Neural cell (in vitro differentiated cells): Measurements from ENCODE around the gene G2E3. TPM values are rescaled to one million over a fixed set of nuclear protein-coding genes. Genes with fewer than 3 reads are reported as not detected.

Source experiments
- H2AFZ ChIP-seq: fragments of 200-600, 300-800 bp; sonication (generic), shearing (Covaris generic); 2 replicates; pipeline ENCODE4 v1.6.0; 2014; ENCODE audit warnings: low read depth, mild to moderate bottlenecking, antibody characterized with exemption, low read length, moderate library complexity
- H3F3A ChIP-seq: fragments of 200-600 bp; shearing (Covaris generic); 2 replicates; pipeline ENCODE4 v1.6.1; 2016; ENCODE audit warnings: mild to moderate bottlenecking, moderate library complexity, mixed read lengths, antibody characterized with exemption, low read length; ENCODE audit not compliant: insufficient read depth, poor library complexity, severe bottlenecking
- H3K27ac ChIP-seq: fragments of 200-600, 300-800 bp; sonication (generic), shearing (Covaris generic); 2 replicates; pipeline ENCODE4 v1.5.1; 2014; ENCODE audit warnings: mild to moderate bottlenecking, low read length, moderate library complexity
- H3K27me3 ChIP-seq: fragments of 300-800, 200-600 bp; sonication (generic), shearing (Covaris generic); 2 replicates; pipeline ENCODE4 v1.6.0; 2014; ENCODE audit warnings: mild to moderate bottlenecking, low read depth, low read length, moderate library complexity; ENCODE audit not compliant: insufficient read depth
- H3K36me3 ChIP-seq: fragments of 300-800, 200-600 bp; sonication (generic), shearing (Covaris generic); 2 replicates; pipeline ENCODE4 v1.5.1; 2014; ENCODE audit warnings: mild to moderate bottlenecking, antibody characterized with exemption, low read length, moderate library complexity; ENCODE audit not compliant: insufficient read depth
- H3K4me2 ChIP-seq: fragments of 300-800, 200-600 bp; sonication (generic), shearing (Covaris generic); 2 replicates; pipeline ENCODE4 v1.6.0; 2014; ENCODE audit warnings: mild to moderate bottlenecking, low read length
- H3K4me3 ChIP-seq: fragments of 300-800, 200-600 bp; sonication (generic), shearing (Covaris generic); 2 replicates; pipeline ENCODE4 v1.5.1; 2014; ENCODE audit warnings: mild to moderate bottlenecking, low read length, moderate library complexity
- H3K79me2 ChIP-seq: fragments of 200-600 bp; shearing (Covaris generic); replicated peaks from 2 replicates; pipeline ENCODE4 v1.6.0; 2014; ENCODE audit warnings: mild to moderate bottlenecking, low read length, moderate library complexity; ENCODE audit not compliant: insufficient read depth
- H3K9ac ChIP-seq: fragments of 300-800, 200-600 bp; sonication (generic), shearing (Covaris generic); 2 replicates; pipeline ENCODE4 v1.6.1; 2016; ENCODE audit warnings: mild to moderate bottlenecking, low read length, mixed read lengths
- H3K9me2 ChIP-seq: fragments of 200-600 bp; shearing (Covaris generic); 2 replicates; pipeline ENCODE4 v1.6.1; 2016; ENCODE audit warnings: mild to moderate bottlenecking, low read length, mixed read lengths; ENCODE audit not compliant: insufficient read depth
- H3K9me3 ChIP-seq: fragments of 200-600, 300-800 bp; sonication (generic), shearing (Covaris generic); 2 replicates; pipeline ENCODE4 v1.6.1; 2016; ENCODE audit warnings: mild to moderate bottlenecking, mixed run types, low read length, moderate library complexity, mixed read lengths
- H4K20me1 ChIP-seq: fragments of 200-600 bp; shearing (Covaris generic); 2 replicates; pipeline ENCODE4 v1.6.1; 2016; ENCODE audit warnings: mild to moderate bottlenecking, mixed run types; ENCODE audit not compliant: insufficient read depth
- EP300 ChIP-seq: fragments of 450-650 bp; conservative IDR thresholded peaks from 2 replicates; pipeline ENCODE4 v1.6.1; 2014; ENCODE audit warnings: antibody characterized with exemption, mild to moderate bottlenecking, moderate library complexity; ENCODE audit not compliant: poor library complexity, severe bottlenecking
- EZH2 ChIP-seq: fragments of 200-600, 300-800 bp; shearing (Covaris generic), sonication (generic); IDR thresholded peaks from 2 replicates; pipeline ENCODE4 v1.6.1; 2014; ENCODE audit warnings: antibody characterized with exemption, low read length, borderline replicate concordance, mild to moderate bottlenecking; ENCODE audit not compliant: insufficient read depth, poor library complexity, severe bottlenecking
- MXI1 ChIP-seq: fragments of 450-650 bp; conservative IDR thresholded peaks from 2 replicates; pipeline ENCODE4 v1.6.1; 2014; ENCODE audit warnings: antibody characterized with exemption, mild to moderate bottlenecking; ENCODE audit not compliant: poor library complexity, severe bottlenecking
- POLR2AphosphoS5 ChIP-seq: IDR thresholded peaks from 2 replicates; pipeline ENCODE4 v1.6.1; 2012
- RAD21 ChIP-seq: fragments of 450-650 bp; conservative IDR thresholded peaks from 2 replicates; pipeline ENCODE4 v1.6.1; 2014; ENCODE audit warnings: antibody characterized with exemption, mild to moderate bottlenecking, moderate library complexity
- SMC3 ChIP-seq: fragments of 450-650 bp; conservative IDR thresholded peaks from 2 replicates; pipeline ENCODE4 v1.6.1; 2014; ENCODE audit warnings: antibody characterized with exemption, mild to moderate bottlenecking, moderate library complexity; ENCODE audit not compliant: poor library complexity
- TAF1 ChIP-seq: IDR thresholded peaks from 2 replicates; pipeline ENCODE4 v1.6.1; 2012; ENCODE audit warnings: low read depth
- polyA plus RNA-seq: library from polyadenylated mRNA; depleted of rRNA; stranded (reverse); fragments of >200 nt; gene quantifications from 2 replicates; pipeline ENCODE4 v1.2.3, GENCODE V29; 2014
- TF ChIP-seq, protein P1 (sequence below): fragments of 450-650 bp; IDR thresholded peaks from 2 replicates; pipeline ENCODE4 v1.5.1; 2014; ENCODE audit warnings: antibody characterized with exemption, mild to moderate bottlenecking, moderate library complexity; ENCODE audit not compliant: poor library complexity, severe bottlenecking
- TF ChIP-seq, protein P2 (sequence below): IDR thresholded peaks from 2 replicates; pipeline ENCODE4 v1.6.1; 2012; ENCODE audit warnings: borderline replicate concordance

The G2E3 gene
- polyA plus RNA-seq, 1 donor from 2014 or later: 35.4 TPM

DNA sequence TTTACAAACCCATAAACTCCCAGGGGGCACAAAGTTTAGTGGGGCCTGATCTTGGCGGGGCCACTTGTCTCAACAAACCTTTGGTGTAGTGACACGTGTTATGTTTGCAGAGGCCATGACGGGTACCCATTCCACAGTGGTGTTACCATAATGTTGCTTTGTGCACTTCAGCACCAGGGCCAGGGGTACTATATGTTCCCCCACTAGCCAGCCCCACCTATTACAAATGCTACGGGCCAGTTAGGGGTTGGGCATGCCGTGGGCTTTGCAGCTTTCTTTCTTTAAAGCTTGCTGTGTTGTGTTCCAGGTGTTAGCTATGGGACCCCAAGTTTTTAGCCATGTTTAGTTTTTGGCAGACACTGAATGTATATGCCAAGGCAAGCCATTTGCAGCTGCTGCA, 30.8 kb upstream of the G2E3 start:
- H3K36me3 ChIP-seq: no peaks in the 10 kb centered on the region
- H3K9ac ChIP-seq: no peak overlapping the region

GRCh38 chr14:30528778-30529642, 29.9 kb upstream of the G2E3 start:
- Histone ChIP-seq H4K20me1 (no peaks in the 10 kb centered on the region), H3K27ac (no peak overlapping the region), H3K4me3 (no peak overlapping the region), H3K9me3 (no peaks in the 10 kb centered on the region), H2AFZ (no peak overlapping the region), H3K4me2 (no peak overlapping the region), H3K79me2 (no peaks in the 10 kb centered on the region), H3K27me3 (no peaks in the 10 kb centered on the region), H3K9me2 (no peaks in the 10 kb centered on the region), H3K9ac (no peak overlapping the region), H3F3A (no peaks in the 10 kb centered on the region), H3K36me3 (no peaks in the 10 kb centered on the region)
- no peak for TF ChIP-seq TAF1
- no peak for TF ChIP-seq POLR2AphosphoS5
- TF ChIP-seq, protein P1, sequence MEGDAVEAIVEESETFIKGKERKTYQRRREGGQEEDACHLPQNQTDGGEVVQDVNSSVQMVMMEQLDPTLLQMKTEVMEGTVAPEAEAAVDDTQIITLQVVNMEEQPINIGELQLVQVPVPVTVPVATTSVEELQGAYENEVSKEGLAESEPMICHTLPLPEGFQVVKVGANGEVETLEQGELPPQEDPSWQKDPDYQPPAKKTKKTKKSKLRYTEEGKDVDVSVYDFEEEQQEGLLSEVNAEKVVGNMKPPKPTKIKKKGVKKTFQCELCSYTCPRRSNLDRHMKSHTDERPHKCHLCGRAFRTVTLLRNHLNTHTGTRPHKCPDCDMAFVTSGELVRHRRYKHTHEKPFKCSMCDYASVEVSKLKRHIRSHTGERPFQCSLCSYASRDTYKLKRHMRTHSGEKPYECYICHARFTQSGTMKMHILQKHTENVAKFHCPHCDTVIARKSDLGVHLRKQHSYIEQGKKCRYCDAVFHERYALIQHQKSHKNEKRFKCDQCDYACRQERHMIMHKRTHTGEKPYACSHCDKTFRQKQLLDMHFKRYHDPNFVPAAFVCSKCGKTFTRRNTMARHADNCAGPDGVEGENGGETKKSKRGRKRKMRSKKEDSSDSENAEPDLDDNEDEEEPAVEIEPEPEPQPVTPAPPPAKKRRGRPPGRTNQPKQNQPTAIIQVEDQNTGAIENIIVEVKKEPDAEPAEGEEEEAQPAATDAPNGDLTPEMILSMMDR: no peak
- no peak for TF ChIP-seq RAD21
- no peak for TF ChIP-seq MXI1

More for the DNA sequence above, 30.8 kb upstream of the G2E3 start:
- no peaks in the 10 kb centered on the region for H3K79me2 ChIP-seq
- H3K9me3 ChIP-seq: no peaks in the 10 kb centered on the region
- H3F3A ChIP-seq: no peaks in the 10 kb centered on the region
- no peaks in the 10 kb centered on the region for H3K27me3 ChIP-seq
- no peak overlapping the region for H3K4me3 ChIP-seq
- H4K20me1 ChIP-seq: no peaks in the 10 kb centered on the region
- TF ChIP-seq, protein P2, sequence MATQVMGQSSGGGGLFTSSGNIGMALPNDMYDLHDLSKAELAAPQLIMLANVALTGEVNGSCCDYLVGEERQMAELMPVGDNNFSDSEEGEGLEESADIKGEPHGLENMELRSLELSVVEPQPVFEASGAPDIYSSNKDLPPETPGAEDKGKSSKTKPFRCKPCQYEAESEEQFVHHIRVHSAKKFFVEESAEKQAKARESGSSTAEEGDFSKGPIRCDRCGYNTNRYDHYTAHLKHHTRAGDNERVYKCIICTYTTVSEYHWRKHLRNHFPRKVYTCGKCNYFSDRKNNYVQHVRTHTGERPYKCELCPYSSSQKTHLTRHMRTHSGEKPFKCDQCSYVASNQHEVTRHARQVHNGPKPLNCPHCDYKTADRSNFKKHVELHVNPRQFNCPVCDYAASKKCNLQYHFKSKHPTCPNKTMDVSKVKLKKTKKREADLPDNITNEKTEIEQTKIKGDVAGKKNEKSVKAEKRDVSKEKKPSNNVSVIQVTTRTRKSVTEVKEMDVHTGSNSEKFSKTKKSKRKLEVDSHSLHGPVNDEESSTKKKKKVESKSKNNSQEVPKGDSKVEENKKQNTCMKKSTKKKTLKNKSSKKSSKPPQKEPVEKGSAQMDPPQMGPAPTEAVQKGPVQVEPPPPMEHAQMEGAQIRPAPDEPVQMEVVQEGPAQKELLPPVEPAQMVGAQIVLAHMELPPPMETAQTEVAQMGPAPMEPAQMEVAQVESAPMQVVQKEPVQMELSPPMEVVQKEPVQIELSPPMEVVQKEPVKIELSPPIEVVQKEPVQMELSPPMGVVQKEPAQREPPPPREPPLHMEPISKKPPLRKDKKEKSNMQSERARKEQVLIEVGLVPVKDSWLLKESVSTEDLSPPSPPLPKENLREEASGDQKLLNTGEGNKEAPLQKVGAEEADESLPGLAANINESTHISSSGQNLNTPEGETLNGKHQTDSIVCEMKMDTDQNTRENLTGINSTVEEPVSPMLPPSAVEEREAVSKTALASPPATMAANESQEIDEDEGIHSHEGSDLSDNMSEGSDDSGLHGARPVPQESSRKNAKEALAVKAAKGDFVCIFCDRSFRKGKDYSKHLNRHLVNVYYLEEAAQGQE: no peak
- TF ChIP-seq EP300: no peak
- TF ChIP-seq POLR2AphosphoS5: no peak
- no peak for TF ChIP-seq RAD21
- no peak for TF ChIP-seq EZH2
- TF ChIP-seq MXI1: no peak
- H3K27ac ChIP-seq: no peak overlapping the region
- no peaks in the 10 kb centered on the region for H3K9me2 ChIP-seq
- H3K4me2 ChIP-seq: no peak overlapping the region
- no peak overlapping the region for H2AFZ ChIP-seq

DNA sequence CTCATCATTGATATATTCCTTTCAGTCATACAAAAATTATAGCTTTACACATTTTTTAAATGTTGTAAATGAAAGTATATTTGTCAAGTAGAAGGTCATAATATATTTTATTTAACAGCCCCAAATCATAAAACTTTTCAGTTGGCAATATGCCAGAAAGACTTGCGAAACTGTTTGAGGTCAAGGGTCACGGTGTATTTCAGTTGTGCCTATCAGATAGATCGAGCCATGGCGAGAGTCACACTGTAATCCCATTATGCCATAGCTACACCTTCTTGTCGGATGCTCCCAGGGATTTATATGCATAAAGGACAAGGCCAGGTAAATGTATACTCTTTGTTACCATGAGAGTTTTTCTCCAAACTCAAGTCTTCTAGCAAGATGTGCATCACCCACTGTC, 26.7 kb upstream of the G2E3 start:
- Histone ChIP-seq H3F3A (no peaks in the 10 kb centered on the region), H3K9me2 (no peaks in the 10 kb centered on the region), H3K9me3 (no peaks in the 10 kb centered on the region), H3K4me3 (no peak overlapping the region), H2AFZ (no peak overlapping the region), H3K79me2 (no peaks in the 10 kb centered on the region), H3K36me3 (no peaks in the 10 kb centered on the region), H3K27me3 (no peaks in the 10 kb centered on the region), H3K27ac (no peak overlapping the region), H3K4me2 (no peak overlapping the region), H4K20me1 (no peaks in the 10 kb centered on the region), H3K9ac (no peak overlapping the region)
- TF ChIP-seq, protein P2: no peak
- TF ChIP-seq TAF1 (no peak), EP300 (no peak), EZH2 (no peak), MXI1 (no peak), RAD21 (no peak), SMC3 (no peak), POLR2AphosphoS5 (no peak)
- TF ChIP-seq, protein P1: no peak
